Fibroblast of pulmonary artery (primary cell): ENCODE data around the gene CFAP57.

Experiments
- DNase-seq: peaks from one replicate; pipeline ENCODE4 v3.0.0-alpha.2; 2010; ENCODE audit warnings: low read depth
- H3K4me3 ChIP-seq: replicated peaks from 2 replicates; pipeline ENCODE4 v1.5.1; 2011; ENCODE audit warnings: low read depth, mild to moderate bottlenecking, control low read depth, low read length, moderate library complexity
- TF ChIP-seq, protein P1 (sequence below): IDR thresholded peaks from 2 replicates; pipeline ENCODE4 v1.5.1; 2011; ENCODE audit warnings: mild to moderate bottlenecking, control low read depth, low read length, inconsistent platforms; ENCODE audit errors: missing control alignments

Gene CFAP57

DNA sequence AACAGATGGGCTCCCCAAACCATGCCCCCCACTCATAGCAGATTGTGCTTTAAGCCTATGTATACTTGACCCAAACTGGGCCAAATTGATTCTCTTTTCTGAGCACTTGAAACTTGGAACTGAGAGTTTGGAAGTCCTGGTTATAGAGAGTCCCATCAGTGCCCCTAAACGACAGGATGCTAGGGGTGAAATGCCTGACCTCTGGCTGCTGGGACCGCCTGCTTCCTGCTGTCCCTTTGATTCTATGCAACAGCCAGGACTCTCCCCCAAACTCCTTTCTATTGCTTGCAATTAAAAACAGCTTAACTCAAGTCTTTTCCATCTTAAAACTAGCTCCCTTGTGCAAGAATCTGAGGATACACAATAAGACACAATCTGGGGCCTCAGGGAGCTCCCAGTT lies 108.6 kb downstream of the CFAP57 start:
- TF ChIP-seq, protein P1, sequence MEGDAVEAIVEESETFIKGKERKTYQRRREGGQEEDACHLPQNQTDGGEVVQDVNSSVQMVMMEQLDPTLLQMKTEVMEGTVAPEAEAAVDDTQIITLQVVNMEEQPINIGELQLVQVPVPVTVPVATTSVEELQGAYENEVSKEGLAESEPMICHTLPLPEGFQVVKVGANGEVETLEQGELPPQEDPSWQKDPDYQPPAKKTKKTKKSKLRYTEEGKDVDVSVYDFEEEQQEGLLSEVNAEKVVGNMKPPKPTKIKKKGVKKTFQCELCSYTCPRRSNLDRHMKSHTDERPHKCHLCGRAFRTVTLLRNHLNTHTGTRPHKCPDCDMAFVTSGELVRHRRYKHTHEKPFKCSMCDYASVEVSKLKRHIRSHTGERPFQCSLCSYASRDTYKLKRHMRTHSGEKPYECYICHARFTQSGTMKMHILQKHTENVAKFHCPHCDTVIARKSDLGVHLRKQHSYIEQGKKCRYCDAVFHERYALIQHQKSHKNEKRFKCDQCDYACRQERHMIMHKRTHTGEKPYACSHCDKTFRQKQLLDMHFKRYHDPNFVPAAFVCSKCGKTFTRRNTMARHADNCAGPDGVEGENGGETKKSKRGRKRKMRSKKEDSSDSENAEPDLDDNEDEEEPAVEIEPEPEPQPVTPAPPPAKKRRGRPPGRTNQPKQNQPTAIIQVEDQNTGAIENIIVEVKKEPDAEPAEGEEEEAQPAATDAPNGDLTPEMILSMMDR: no peak
- no peak overlapping the region for H3K4me3 ChIP-seq
- DNase-seq: no peak

DNA sequence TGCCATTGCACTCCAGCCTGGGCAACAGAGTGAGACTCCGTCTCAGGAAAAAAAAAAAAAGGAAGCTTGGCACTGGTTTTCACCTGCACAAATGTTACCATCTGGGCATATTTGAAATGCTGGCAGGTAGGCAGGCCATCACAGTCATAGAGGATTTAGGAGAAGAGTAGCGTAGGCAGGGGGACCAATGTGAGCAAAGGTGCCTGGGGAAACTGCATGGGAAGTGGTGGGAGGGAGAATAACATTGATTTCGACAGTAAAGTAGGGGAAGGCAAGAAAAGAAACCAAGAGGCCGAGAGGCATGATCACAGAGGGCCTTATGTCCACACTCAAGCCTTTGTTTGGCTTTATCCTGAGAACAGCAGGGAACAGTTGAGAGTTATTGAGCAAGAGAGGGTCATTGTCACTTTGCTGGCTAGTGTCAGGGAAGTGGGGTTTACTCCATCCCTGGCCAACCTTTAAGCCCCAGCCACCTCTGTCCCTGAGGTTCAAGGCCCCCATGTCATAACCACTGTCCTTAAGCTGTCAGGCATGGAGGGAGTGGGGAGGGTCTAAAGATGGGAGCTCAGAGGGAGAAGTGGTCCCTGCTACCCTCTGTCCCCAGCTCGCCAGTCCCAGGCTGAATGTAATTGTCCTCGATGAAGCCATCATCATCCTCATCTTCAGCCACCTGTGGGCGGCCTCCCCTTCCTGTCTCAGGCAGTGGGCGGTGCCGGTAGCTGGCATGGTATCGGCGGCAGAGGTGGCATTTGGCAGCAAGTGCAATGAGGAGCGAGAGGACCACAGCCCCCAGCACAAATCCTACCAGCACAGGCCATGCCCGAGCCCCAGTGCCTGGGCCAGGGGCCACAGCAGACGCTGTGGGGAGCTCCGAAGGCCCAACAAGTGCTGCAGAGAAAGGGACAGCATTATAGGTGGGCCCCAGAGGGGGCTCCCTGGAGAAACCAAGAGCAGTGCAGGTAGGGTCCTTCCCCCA lies 110.4 kb downstream of the CFAP57 start:
- no peak for DNase-seq
- no peak overlapping the region for H3K4me3 ChIP-seq
- TF ChIP-seq, protein P1: no peak

DNA sequence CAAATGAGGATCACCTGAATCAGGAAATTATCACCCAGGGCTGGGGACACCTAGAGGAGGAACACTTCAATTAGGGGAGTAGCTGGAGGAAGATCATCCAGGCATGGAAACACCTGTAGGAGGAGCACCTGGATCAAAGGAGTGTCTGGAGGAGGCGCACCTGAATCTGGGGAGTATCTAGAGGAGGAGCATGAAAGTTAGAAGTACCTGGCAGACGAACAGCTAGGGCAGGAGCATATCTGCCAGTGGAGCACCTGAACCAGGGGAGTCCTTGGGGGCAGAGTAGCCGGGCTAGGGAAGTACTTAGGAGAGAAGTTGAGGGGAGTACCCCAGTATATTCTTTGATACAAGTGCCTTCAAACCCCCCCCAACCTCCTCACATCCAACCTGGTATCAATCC lies 111.9 kb downstream of the CFAP57 start:
- no peak overlapping the region for H3K4me3 ChIP-seq
- DNase-seq: no peak
- TF ChIP-seq, protein P1: no peak

DNA sequence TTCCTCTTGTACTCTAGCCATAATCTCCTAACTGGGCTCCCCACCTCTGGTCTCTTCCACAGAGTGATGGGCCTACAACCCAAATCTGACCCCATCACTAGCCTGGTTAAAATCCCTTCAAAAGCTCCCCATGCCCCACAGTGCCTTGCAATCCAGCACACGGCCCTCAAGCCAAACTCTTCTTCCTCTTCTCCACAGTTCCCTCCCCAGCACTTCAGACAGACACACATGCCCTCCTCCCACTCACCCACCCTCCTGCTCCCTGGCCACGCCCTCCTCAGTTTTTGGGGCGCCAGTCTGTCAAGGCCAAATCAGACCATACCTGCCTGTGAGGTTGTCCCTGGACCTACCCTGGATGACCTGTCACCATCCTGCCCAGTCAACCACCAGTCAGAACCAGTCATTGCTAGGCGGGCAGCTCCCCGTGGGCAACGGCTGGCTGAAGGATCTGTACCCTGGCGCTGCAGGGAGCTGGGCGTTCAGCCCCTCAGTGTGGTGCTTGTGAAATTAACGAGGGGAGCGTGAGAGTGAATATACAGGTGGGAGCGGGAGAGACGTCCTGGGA lies 112.5 kb downstream of the CFAP57 start:
- H3K4me3 ChIP-seq: no peak overlapping the region
- no peak for DNase-seq
- TF ChIP-seq, protein P1: no peak

DNA sequence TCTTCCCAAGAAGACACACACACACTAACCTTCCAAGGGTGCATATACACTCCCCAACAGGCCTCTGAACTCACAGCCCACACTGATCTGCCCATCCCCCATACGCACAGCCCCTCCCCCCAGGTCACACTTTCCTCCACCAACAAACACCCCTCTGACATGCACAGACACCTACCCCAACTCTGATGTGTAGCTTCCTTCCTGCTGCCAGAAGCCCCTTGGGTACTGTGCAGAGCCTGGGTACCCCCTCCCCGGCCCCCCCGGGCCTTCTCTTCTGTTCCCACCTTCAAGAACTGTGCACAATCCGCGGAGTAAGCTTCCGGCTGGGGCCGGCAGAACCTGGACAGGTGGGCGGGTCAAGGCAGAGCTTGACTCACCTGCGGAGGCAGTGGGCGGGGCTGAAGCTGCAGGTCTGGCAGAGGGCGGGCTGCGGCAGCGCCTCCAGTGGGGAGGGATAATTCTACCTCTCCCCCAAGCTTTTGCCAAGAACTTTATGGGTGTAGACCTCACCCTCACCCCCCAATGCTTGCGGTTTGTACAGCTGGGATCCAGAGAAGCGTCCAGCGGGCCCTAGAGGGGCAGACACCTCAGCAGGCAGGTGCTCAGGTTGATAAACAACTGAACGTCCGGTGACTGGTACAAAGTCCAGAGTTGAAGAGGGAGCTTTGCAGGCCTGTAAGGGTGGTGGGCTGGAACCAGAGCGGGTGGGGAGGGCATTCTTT lies 113.3 kb downstream of the CFAP57 start, which contains the start of gene C1orf210:
Gene C1orf210, minus strand, starts transcription at position 313 of the 722 bp plus-strand sequence. CDS start 2,311 bp downstream, outside the sequence.
- TF ChIP-seq, protein P1: no peak
- no peak for DNase-seq
- no peak within 1 kb of the TSS for H3K4me3 ChIP-seq

DNA sequence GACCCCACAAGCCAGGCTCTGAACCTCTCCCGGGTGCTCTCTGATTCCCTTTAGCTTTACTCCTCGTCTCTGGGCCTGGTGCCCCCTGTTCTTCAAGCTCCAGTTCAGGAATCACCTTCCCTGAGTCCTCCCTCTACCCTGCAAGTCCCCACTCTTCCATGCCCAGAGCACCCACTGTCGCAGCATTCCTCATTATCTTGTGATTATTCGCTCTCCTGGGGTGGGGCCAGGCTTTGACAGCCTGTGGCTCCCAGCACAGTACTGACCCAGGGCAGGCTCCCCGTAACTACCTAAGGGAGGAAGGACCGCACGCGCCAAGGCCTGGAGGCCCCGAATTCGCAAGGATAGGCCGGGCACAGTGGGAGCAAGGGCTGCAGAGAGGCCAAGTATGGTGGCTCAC lies 114.0 kb downstream of the CFAP57 start:
- H3K4me3 ChIP-seq: no peak overlapping the region

More for the DNA sequence above, 114.0 kb downstream of the CFAP57 start:
- TF ChIP-seq, protein P1: no peak
- no peak for DNase-seq
